ENCODE measurements around the gene TPK1. TPM values are rescaled to one million over a fixed set of nuclear protein-coding genes. Genes with fewer than 3 reads are reported as not detected.
"Not testable (repeated sequence)": the region's sequence is repeated elsewhere in the genome, so short reads cannot be mapped to it uniquely, and the experiment has no call there.

The TPK1 gene
- total and polyA plus RNA-seq, 8 donors, result 1.4 to 3.6 (median 2.2) TPM

DNA sequence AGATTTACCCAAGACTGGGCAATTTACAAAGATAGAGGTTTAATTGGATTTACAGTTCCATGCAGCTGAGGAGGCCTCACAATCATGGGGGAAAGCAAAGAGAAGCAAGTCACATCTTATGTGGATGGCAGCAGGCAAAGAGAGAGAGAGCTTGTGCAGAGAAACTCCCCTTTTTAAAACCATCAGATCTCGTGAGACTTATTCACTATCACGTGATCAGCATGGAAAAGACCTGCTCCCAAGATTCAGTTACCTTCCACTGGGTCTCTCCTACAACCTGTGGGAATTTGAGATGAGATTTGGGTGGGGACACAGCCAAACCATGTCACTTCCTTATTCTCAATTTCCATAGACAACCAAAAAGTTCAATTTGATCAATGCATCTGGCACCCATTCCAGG lies 407.4 kb downstream of the TPK1 start:
- intact Hi-C loops (cut with DNase I), result no loop called here
- H3K36me3 ChIP-seq, result no peaks in the 10 kb centered on the region
- WGBS, 2 donors, result 62 to 71% methylated on average over 2 of the region's 2 CpGs
- no peaks in the 10 kb centered on the region for H3K27me3 ChIP-seq
- H3K27ac ChIP-seq, result no peak overlapping the region
- ATAC-seq (no peak), FAIRE-seq (no peak), DNase-seq (no peak)
- no peak overlapping the region for H3K4me3 ChIP-seq
- no peaks in the 10 kb centered on the region for H3K4me1 ChIP-seq
- TF ChIP-seq, protein P1, sequence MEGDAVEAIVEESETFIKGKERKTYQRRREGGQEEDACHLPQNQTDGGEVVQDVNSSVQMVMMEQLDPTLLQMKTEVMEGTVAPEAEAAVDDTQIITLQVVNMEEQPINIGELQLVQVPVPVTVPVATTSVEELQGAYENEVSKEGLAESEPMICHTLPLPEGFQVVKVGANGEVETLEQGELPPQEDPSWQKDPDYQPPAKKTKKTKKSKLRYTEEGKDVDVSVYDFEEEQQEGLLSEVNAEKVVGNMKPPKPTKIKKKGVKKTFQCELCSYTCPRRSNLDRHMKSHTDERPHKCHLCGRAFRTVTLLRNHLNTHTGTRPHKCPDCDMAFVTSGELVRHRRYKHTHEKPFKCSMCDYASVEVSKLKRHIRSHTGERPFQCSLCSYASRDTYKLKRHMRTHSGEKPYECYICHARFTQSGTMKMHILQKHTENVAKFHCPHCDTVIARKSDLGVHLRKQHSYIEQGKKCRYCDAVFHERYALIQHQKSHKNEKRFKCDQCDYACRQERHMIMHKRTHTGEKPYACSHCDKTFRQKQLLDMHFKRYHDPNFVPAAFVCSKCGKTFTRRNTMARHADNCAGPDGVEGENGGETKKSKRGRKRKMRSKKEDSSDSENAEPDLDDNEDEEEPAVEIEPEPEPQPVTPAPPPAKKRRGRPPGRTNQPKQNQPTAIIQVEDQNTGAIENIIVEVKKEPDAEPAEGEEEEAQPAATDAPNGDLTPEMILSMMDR (IDR thresholded peaks at IDR 0.05), result no peak
- no peaks in the 10 kb centered on the region for H3K9me3 ChIP-seq

DNA sequence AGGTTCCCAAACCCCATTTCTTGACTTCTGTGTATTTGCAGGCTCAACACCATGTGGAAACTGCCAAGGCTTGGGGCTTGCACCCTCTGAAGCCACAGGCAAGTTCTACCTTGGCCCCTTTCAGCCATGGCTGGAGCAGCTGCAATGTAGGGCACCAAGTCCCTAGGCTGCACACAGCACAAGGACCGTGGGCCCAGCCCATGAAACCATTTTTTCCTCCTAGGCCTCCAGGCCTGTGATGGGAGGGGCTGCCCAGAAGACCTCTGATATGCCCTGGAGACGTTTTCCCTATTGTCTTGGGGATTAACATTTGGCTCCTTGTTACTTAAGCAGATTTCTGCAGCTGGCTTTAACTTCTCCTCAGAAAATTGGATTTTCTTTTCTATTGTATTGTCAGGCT lies 408.3 kb downstream of the TPK1 start:
- H3K4me1 ChIP-seq; FAIRE-seq; H3K36me3 ChIP-seq; H3K9me3 ChIP-seq; H3K27me3 ChIP-seq; DNase-seq; H3K4me3 ChIP-seq; H3K27ac ChIP-seq; intact Hi-C loops (cut with DNase I); ATAC-seq: not testable (repeated sequence)
- WGBS, 2 donors, result 39 to 60% methylated on average over 2 of the region's 2 CpGs

DNA sequence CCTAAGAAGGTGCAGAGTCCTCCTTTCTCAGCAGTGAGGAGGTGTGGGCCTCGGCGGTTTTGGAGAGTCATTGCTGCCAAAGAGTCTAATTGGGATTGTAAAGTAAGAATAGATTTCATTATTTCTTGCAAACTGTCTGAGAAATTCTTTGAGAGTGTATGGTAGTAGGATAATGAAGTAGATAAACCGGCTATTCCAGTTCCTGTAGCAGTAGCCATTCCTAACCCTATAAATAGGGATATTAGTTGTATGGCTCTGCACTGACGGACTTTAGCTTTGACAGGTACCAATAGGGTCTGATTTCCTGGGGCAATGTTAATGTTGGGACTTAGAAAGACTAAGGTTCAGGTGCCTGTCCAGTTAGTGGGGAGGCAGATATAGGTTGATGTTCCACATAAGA lies 416.9 kb downstream of the TPK1 start:
- DNase-seq; H3K27me3 ChIP-seq; FAIRE-seq; H3K4me3 ChIP-seq; H3K36me3 ChIP-seq; intact Hi-C loops (cut with DNase I); H3K4me1 ChIP-seq; H3K27ac ChIP-seq; ATAC-seq; H3K9me3 ChIP-seq: not testable (repeated sequence)
- WGBS, 2 donors, result 56 to 60% methylated on average over 4 of the region's 4 CpGs

DNA sequence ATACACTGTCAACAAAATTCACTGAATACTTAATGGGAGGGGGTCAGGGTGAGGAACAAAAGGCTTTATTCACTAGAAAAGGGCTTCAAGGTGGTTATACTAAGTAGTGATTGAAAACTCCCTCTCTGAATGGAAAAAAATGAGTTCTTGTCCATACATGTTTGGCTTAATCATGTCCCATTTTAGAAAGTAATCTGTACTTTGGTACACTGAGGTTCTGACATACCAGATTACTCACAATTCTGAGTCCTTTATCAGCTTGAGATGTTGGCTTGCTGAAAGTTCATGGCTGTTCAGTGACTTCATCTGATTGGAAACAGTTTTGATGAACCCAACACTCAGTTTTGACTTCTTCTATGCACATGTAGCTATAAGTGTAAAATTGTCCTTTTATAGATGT lies 419.5 kb downstream of the TPK1 start:
- no peaks in the 10 kb centered on the region for H3K9me3 ChIP-seq
- DNase-seq, result no peak
- FAIRE-seq, result no peak
- intact Hi-C loops (cut with DNase I), result no loop called here
- H3K27me3 ChIP-seq, result no peaks in the 10 kb centered on the region
- no peaks in the 10 kb centered on the region for H3K4me1 ChIP-seq
- no peak overlapping the region for H3K4me3 ChIP-seq
- ATAC-seq, result no peak
- TF ChIP-seq, protein P1 (IDR thresholded peaks at IDR 0.05), result no peak
- no peaks in the 10 kb centered on the region for H3K36me3 ChIP-seq
- H3K27ac ChIP-seq, result no peak overlapping the region

DNA sequence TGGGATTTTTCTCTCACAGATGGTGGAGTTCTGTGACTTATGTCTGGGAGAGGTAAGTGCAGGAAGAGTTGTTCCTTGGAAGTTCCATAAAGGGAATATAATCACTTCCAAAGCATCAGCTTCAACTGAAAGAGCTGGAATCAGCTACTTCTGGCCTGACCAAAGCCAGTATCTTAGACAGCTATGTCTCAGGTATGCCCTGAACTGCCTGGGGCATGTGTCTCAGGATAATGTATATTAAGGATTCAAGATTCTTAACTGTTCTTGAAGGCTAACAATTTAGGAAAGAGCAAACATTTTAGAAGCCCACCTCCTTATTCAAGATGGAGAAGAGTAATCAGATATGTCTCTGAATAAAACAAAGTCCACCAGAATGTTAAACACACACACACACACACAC lies 420.0 kb downstream of the TPK1 start:
- H3K27ac ChIP-seq, result no peak overlapping the region
- H3K9me3 ChIP-seq, result no peaks in the 10 kb centered on the region
- no peaks in the 10 kb centered on the region for H3K4me1 ChIP-seq
- H3K4me3 ChIP-seq, result no peak overlapping the region
- no peaks in the 10 kb centered on the region for H3K36me3 ChIP-seq
- intact Hi-C loops (cut with DNase I), result no loop called here
- ATAC-seq, result no peak
- H3K27me3 ChIP-seq, result no peaks in the 10 kb centered on the region
- DNase-seq, result no peak
- TF ChIP-seq, protein P1 (IDR thresholded peaks at IDR 0.05), result no peak
- no peak for FAIRE-seq

DNA sequence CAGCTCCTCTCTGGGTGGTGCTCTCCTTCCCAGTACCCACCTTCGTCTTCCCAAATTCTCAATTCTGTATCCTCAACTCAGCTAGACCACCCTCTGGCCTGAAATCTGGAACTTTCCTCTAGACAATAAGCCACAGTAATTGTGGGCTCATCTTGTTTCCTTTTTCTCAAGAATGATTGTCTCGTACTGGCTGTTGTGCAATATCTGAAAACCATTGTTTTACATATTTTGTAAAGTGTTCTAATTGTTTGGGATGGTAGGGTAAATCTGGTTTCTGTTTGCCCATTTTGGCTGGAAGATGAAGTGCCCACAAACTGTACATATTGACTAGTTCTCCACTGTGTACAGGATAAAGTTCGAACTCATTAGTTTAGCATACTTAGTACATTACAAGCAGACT lies 421.0 kb downstream of the TPK1 start:
- H3K27me3 ChIP-seq, result no peaks in the 10 kb centered on the region
- WGBS, 2 donors, result 47 to 63% methylated on average over 3 of the region's 3 CpGs

More for the DNA sequence above, 421.0 kb downstream of the TPK1 start:
- Histone ChIP-seq H3K4me3 (no peak overlapping the region), H3K27ac (no peak overlapping the region), H3K9me3 (no peaks in the 10 kb centered on the region), H3K36me3 (no peaks in the 10 kb centered on the region), H3K4me1 (no peaks in the 10 kb centered on the region)
- DNase-seq (no peak), ATAC-seq (no peak), FAIRE-seq (no peak)
- TF ChIP-seq, protein P1 (IDR thresholded peaks at IDR 0.05), result no peak
- intact Hi-C loops (cut with DNase I), result no loop called here
